ENCODE results near the gene QRICH1. TPM values are rescaled to one million over a fixed set of nuclear protein-coding genes. Genes with fewer than 3 reads are reported as not detected.
A peak's percentile ranks its signal among the peaks of the same experiment; 100 is the strongest.

QRICH1 gene
- total RNA-seq, 6 experiments from 2014 or later = 88.7 to 106 (median 94.6) TPM

- Mint-ChIP-seq H3K27ac (peak overlapping the region; percentile 88), H3K36me3 (ENCODE audit: low read depth) (peaks cover 27% of the 10 kb centered on the region), H3K4me3 (peak overlapping the region; percentile 87), H3K4me1 (ENCODE audit: low read depth) (peaks cover 36% of the 10 kb centered on the region), H3K9me3 (no peaks in the 10 kb centered on the region), H3K27me3 (ENCODE audit: insufficient read depth) (peaks cover 5% of the 10 kb centered on the region)
- no peak for TF ChIP-seq CTCF (IDR thresholded peaks at IDR 0.05)
- no peak for DNase-seq
These were observed 75.2 kb downstream of the QRICH1 start for GRCh38 chr3:49018707-49019006.

DNA sequence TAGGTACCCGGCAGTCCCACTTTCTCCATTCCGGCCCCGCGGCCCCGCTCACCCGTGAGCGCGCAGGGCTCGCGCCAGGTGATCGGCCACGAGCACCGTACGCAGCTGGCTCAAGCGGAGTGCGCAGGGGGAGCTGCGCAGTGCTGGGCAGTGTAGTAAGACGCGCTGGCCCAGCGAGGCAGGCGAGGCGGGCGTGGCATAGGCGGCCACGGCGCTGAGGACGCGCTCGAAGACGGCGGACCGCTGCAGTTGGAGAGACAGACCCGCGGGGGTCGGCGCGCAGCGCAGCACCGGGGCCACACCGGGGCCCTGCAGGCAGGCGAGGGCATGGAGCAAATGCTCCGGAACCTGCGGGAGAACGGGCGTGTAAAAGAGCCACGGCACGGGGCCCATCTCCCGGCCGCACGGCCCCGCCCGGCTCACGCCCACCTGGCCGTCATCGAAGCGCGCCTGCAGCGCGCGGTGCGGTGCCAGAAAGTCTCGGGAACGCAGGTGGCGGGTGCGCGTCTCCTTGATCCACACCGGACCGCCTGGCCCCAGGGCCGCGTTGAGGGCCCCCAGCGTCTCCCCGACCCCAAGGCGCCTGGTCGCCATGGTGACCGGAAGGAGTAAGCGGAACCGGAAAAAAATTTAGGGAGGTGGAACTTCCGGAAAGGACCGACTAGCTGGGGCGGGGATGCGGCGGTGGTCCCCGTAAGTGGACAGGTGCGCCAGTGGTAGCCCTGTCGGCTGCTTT, 75.7 kb downstream of the QRICH1 start, which contains the start of gene DALRD3:
TSS of gene DALRD3 (minus strand) at position 610 of the 736 bp plus-strand sequence. CDS start at position 594, 16 bp downstream.
- Mint-ChIP-seq H3K27ac (peak within 1 kb of the TSS; percentile 95), H3K27me3 (ENCODE audit: insufficient read depth) (peaks cover 5% of the 10 kb centered on the region), H3K9me3 (no peaks in the 10 kb centered on the region), H3K4me3 (peak within 1 kb of the TSS; percentile 87), H3K4me1 (ENCODE audit: low read depth) (peaks cover 31% of the 10 kb centered on the region), H3K36me3 (ENCODE audit: low read depth) (peaks cover 24% of the 10 kb centered on the region)
- DNase-seq = peak; percentile 50
- TF ChIP-seq CTCF (IDR thresholded peaks at IDR 0.05) = peak; percentile 4; the same call in 1 of the 2 replicates

- Mint-ChIP-seq H3K9me3 (no peaks in the 10 kb centered on the region), H3K4me3 (peak overlapping the region; percentile 87), H3K27ac (peak overlapping the region; percentile 68), H3K36me3 (ENCODE audit: low read depth) (peaks cover 18% of the 10 kb centered on the region), H3K4me1 (ENCODE audit: low read depth) (peaks cover 27% of the 10 kb centered on the region; the same call in 1 of the 2 replicates), H3K27me3 (ENCODE audit: insufficient read depth) (peaks cover 5% of the 10 kb centered on the region)
- no peak for TF ChIP-seq CTCF (IDR thresholded peaks at IDR 0.05)
- DNase-seq = no peak
These were observed 76.5 kb downstream of the QRICH1 start for GRCh38 chr3:49017229-49017970.

DNA sequence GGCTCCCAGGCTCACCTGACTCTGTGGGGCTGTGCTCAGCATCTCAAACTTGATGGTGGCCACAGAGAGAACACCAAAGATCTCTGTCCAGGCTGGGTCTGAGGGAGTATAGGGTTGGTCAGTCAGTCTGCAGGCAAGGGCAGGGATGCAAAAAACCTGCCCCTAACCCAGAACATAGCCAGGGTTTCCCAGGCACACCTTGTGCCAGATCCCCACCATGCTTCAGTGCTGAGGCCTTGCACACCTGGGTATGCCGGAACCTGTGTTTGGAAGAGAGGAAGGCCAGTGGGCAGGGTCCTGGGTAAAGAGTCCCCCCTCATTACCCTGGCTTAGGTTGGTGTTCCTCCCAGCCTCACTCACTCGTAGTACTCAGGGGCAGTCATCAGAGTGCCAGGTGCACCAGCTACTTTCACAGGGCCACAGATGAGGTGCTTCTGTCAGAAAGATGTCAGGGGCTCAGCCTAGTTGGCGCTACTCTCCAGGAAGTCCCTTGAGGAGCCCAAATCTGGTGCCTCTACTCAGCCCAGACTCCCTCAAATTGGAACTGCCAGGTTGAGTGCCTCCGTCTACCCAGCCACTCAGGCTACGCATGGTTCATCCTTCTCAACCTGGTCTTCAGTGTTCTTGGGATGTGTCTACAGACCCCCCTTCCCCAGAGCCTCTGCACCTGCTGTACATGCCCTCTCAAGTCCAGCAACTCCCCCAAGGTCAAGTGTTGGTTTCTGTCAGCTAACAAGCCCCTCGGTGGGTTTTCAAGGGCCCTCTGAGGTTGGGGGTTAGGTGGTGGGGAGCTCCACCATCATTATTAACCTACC, 77.2 kb downstream of the QRICH1 start:
- peaks cover 27% of the 10 kb centered on the region; the same call in 1 of the 2 replicates for H3K4me1 Mint-ChIP-seq (ENCODE audit: low read depth)
- H3K9me3 Mint-ChIP-seq = no peaks in the 10 kb centered on the region
- peaks cover 23% of the 10 kb centered on the region for H3K36me3 Mint-ChIP-seq (ENCODE audit: low read depth)
- TF ChIP-seq CTCF (IDR thresholded peaks at IDR 0.05) = no peak
- H3K4me3 Mint-ChIP-seq = peak overlapping the region; percentile 15; the same call in 1 of the 2 replicates
- peak overlapping the region; percentile 68; the same call in 1 of the 2 replicates for H3K27ac Mint-ChIP-seq
- H3K27me3 Mint-ChIP-seq (ENCODE audit: insufficient read depth) = peaks cover 5% of the 10 kb centered on the region
- no peak for DNase-seq

DNA sequence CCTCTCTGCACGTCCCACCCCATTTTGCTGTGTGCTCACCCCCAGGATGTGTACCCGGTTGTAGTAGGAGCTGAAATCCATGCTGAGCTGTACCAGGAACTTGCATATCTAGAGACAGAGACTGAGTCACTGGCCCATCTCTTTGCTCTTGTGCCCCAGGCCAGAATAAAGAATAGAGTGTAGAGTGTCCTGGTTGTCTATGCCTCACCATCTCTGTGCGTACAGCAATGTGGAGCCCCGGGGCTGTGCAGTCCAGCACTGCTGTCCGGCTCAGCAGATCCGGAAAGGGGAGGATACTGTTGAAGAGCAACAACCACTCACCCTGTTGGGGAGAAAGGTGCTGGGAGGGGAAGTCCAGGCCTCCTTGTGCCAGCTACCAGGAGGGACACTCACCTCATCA, 78.1 kb downstream of the QRICH1 start:
- H3K27me3 Mint-ChIP-seq (ENCODE audit: insufficient read depth) = peaks cover 3% of the 10 kb centered on the region; the same call in 1 of the 2 replicates
- H3K4me3 Mint-ChIP-seq = peak overlapping the region; percentile 15; the same call in 1 of the 2 replicates
- TF ChIP-seq CTCF (IDR thresholded peaks at IDR 0.05) = no peak
- H3K27ac Mint-ChIP-seq = peak overlapping the region; percentile 29
- no peaks in the 10 kb centered on the region for H3K9me3 Mint-ChIP-seq
- H3K36me3 Mint-ChIP-seq (ENCODE audit: low read depth) = peaks cover 23% of the 10 kb centered on the region
- DNase-seq = peak; percentile 55
- H3K4me1 Mint-ChIP-seq (ENCODE audit: low read depth) = peaks cover 27% of the 10 kb centered on the region; the same call in 1 of the 2 replicates
